ENCODE results near the gene CCDC97.
"Not testable (repeated sequence)": the region's sequence is repeated elsewhere in the genome, so short reads cannot be mapped to it uniquely, and the experiment has no call there.

CCDC97 gene

DNA sequence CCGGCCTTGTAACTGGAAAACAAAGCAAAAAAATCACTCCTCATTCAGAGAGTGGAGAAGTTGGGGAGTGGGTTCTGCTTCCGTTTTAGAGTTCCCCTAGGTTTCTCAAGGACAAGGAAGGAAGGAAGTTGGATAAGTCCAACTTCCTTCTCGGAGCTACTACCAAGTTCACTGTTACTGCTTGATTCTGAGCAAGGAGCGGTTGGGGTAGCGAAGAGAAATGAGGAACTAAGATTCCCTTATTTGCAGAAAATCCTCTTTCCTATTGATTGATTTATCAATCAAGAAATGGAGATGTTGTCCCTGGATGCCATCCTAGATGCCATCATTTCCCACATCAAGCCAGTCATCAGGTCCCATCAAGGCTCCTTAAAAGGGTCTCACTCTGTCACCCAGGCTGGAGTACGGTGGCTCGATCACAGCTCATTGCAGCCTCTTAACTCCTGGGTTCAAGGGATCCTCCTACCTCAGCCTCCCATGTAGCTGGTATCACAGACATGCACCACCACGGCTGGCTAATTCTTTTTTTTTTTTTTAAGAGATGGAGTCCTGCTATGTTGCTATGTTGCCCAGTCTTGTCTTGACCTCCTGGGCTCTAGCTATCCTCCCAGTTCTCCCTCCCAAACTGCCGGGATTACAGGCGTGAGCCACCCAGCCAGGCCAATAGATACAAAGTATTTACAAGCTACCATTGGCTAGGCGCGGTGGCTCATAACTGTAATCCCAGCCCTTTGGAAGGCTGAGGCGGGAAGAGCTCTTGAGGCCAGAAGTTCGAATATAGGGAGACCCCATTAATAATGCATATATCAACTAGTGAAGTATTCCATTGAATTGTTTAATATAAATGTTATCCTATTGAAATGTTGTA, 54.8 kb downstream of the CCDC97 start:
- DNase-seq = no peak

GRCh38 chr19:41366089-41366488, 56.1 kb downstream of the CCDC97 start:
- DNase-seq = no peak

GRCh38 chr19:41367848-41368301, 57.9 kb downstream of the CCDC97 start:
- no peak for DNase-seq

DNA sequence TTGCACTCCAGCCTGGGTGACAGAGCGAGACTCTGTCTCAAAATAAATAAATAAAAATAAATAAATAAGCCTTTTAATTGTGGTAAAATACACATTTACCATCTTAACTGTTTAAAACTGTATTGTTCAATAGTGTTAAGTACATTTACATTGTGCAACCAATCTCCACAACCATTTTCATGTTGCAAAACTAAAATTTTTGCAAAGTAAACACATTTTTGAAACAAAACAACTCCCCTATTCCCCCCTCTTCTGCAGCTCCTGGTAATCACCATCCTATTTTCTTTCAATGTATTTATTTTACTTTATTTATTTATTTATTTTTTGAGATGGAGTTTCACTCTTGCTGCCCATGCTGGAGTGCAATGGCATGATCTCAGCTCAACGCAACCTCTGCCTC, 59.8 kb downstream of the CCDC97 start:
- DNase-seq = no peak

GRCh38 chr19:41371119-41371518, 61.1 kb downstream of the CCDC97 start:
- DNase-seq = not testable (repeated sequence)

- DNase-seq = no peak
These were observed 61.6 kb downstream of the CCDC97 start for GRCh38 chr19:41371541-41371940.

GRCh38 chr19:41372501-41372900, 62.5 kb downstream of the CCDC97 start:
- DNase-seq = no peak

GRCh38 chr19:41373993-41374392, 64.0 kb downstream of the CCDC97 start:
- DNase-seq = no peak

Data from GOT3 (cell line).